Keratinocyte (primary cell): ENCODE measurements around the gene SPATA13. TPM values are rescaled to one million over a fixed set of nuclear protein-coding genes. Genes with fewer than 3 reads are reported as not detected.

Source experiments
- DNase-seq: peaks from one replicate; pipeline ENCODE4 v3.0.0-alpha.2; 2011; ENCODE audit warnings: low read depth, missing footprints, low spot score
- FAIRE-seq: peaks from 2 replicates; lab custom pipeline; 2011; peaks lifted over from hg19 to GRCh38; lab: Jason Lieb, UNC
- H2AFZ ChIP-seq: 2 replicates; pipeline ENCODE4 v1.6.0; 2012; ENCODE audit warnings: low read length, control low read depth, inconsistent platforms; ENCODE audit not compliant: control insufficient read depth
- H3K27ac ChIP-seq: 2 replicates; pipeline ENCODE4 v1.5.1; 2011; ENCODE audit warnings: low read length; ENCODE audit not compliant: control insufficient read depth, insufficient read depth
- H3K27me3 ChIP-seq: 3 replicates; pipeline ENCODE4 v1.6.0; 2011; ENCODE audit warnings: low read length; ENCODE audit not compliant: control insufficient read depth, insufficient read depth; ENCODE audit errors: extremely low read depth
- H3K36me3 ChIP-seq, 2 experiments: 2 replicates in 1 of 2; 3 replicates in 1 of 2; pipeline ENCODE4 v1.5.1; 2011; ENCODE audit warnings: low read length in 2 of 2, mild to moderate bottlenecking in 1 of 2; ENCODE audit not compliant: control insufficient read depth in 2 of 2, insufficient read depth in 2 of 2; ENCODE audit errors: extremely low read depth in 1 of 2
- H3K4me1 ChIP-seq: 3 replicates; pipeline ENCODE4 v1.5.1; 2011; ENCODE audit warnings: low read length; ENCODE audit not compliant: control insufficient read depth, insufficient read depth; ENCODE audit errors: extremely low read depth
- H3K4me2 ChIP-seq: 3 replicates; pipeline ENCODE4 v1.6.0; 2011; ENCODE audit warnings: low read depth, low read length; ENCODE audit not compliant: control insufficient read depth, insufficient read depth; ENCODE audit errors: extremely low read depth
- H3K4me3 ChIP-seq, 3 experiments: fragments of 200-600 bp in 1 of 3; sonication (generic) in 1 of 3; 2 replicates in 2 of 3; 3 replicates in 1 of 3; pipeline ENCODE4 v1.5.1; 2011 to 2016; ENCODE audit warnings: low read length in 3 of 3, mild to moderate bottlenecking in 3 of 3, control low read depth in 2 of 3, inconsistent platforms in 1 of 3, low read depth in 1 of 3, mixed read lengths in 1 of 3, mixed run types in 1 of 3, moderate library complexity in 1 of 3; ENCODE audit not compliant: control insufficient read depth in 2 of 3, insufficient read depth in 2 of 3; ENCODE audit errors: extremely low read depth in 1 of 3
- H3K79me2 ChIP-seq: 2 replicates; pipeline ENCODE4 v1.6.0; 2012; ENCODE audit warnings: low read length; ENCODE audit not compliant: control insufficient read depth, insufficient read depth
- H3K9ac ChIP-seq: 3 replicates; pipeline ENCODE4 v1.6.0; 2011; ENCODE audit warnings: low read length; ENCODE audit not compliant: control insufficient read depth, insufficient read depth; ENCODE audit errors: extremely low read depth
- H3K9me1 ChIP-seq: 3 replicates; pipeline ENCODE4 v1.6.0; 2011; ENCODE audit warnings: low read length; ENCODE audit not compliant: control insufficient read depth, insufficient read depth; ENCODE audit errors: extremely low read depth
- H3K9me3 ChIP-seq: 2 replicates; pipeline ENCODE4 v1.5.1; 2012; ENCODE audit warnings: low read depth, low read length; ENCODE audit not compliant: control insufficient read depth
- H4K20me1 ChIP-seq: 3 replicates; pipeline ENCODE4 v1.6.0; 2011; ENCODE audit warnings: low read length; ENCODE audit not compliant: control insufficient read depth, insufficient read depth; ENCODE audit errors: extremely low read depth
- CTCF ChIP-seq, 3 experiments: IDR thresholded peaks in 1 of 3; conservative IDR thresholded peaks in 1 of 3; optimal IDR thresholded peaks in 1 of 3; 2 replicates in 2 of 3; 3 replicates in 1 of 3; pipeline versions ENCODE3 to v1.5.1; 2011; ENCODE audit warnings: low read length in 3 of 3, mild to moderate bottlenecking in 3 of 3, moderate library complexity in 2 of 3, control low read depth in 1 of 3, inconsistent platforms in 1 of 3; ENCODE audit not compliant: insufficient read depth in 2 of 3; ENCODE audit errors: extremely low read depth in 1 of 3
- EZH2 ChIP-seq: IDR thresholded peaks from one replicate; pipeline ENCODE4 v1.6.1; 2012; ENCODE audit warnings: inconsistent platforms, mild to moderate bottlenecking, low read length, moderate library complexity
- dilution Hi-C: fragments of 300-500 bp; cut with MboI; formaldehyde crosslinking; loops from one replicate; pipeline ENCODE4 v1.7.0; 2020; ENCODE audit warnings: low sequenced_read_pairs; ENCODE audit not compliant: extremely low pct_ligation_motif_present
- polyA plus RNA-seq, 5 experiments: library from polyadenylated mRNA; depleted of rRNA in 3 of 5; stranded (reverse) in 3 of 5; stranded (forward) in 1 of 5; unstranded in 1 of 5; fragments of >200 nt; gene quantifications; 1 replicate in 1 of 5; 2 replicates in 3 of 5; 3 replicates in 1 of 5; pipeline versions ENCODE4 v1.2.1 to v1.2.3, GENCODE V29; 2011 to 2012; ENCODE audit warnings: missing spikeins in 2 of 5, low read depth in 1 of 5, low replicate concordance in 1 of 5

SPATA13 gene
- polyA plus RNA-seq, 1 donor (not counting 4 experiments of a cell fraction or from before 2014, with no cell fraction given): 1.2 TPM

- Histone ChIP-seq H3K36me3 (no peaks in the 10 kb centered on the region), H3K27me3 (peaks cover 8% of the 10 kb centered on the region), H2AFZ (no peak overlapping the region), H3K9me1 (no peaks in the 10 kb centered on the region), H3K79me2 (no peaks in the 10 kb centered on the region), H3K9me3 (no peaks in the 10 kb centered on the region), H3K9ac (no peak overlapping the region), H3K27ac (no peak overlapping the region), H3K4me2 (no peak overlapping the region), H3K4me1 (peaks cover 15% of the 10 kb centered on the region), H3K4me3 (no peak overlapping the region), H4K20me1 (no peaks in the 10 kb centered on the region)
- no peak for FAIRE-seq
- dilution Hi-C loops: no loop called here
- no peak for DNase-seq
- TF ChIP-seq EZH2 (no peak), CTCF (optimal IDR thresholded peaks at IDR 0.05 in 1 of 3, IDR thresholded peaks at IDR 0.05 in 1 of 3, conservative IDR thresholded peaks at IDR 0.05 in 1 of 3; ENCODE audit: extremely low read depth in 1 of 3, insufficient read depth in 2 of 3, low read length in 3 of 3) (no peak)
These were observed 15.3 kb upstream of the SPATA13 start for GRCh38 chr13:24145240-24145639.

GRCh38 chr13:24145674-24146073 lies 14.8 kb upstream of the SPATA13 start:
- no peak for FAIRE-seq
- dilution Hi-C loops: no loop called here
- Histone ChIP-seq H3K9ac (no peak overlapping the region), H3K79me2 (no peaks in the 10 kb centered on the region), H3K9me3 (no peaks in the 10 kb centered on the region), H3K4me1 (peaks cover 15% of the 10 kb centered on the region), H3K27ac (no peak overlapping the region), H3K27me3 (peaks cover 8% of the 10 kb centered on the region), H3K36me3 (no peaks in the 10 kb centered on the region), H3K4me2 (no peak overlapping the region), H3K9me1 (no peaks in the 10 kb centered on the region), H2AFZ (no peak overlapping the region), H3K4me3 (no peak overlapping the region), H4K20me1 (no peaks in the 10 kb centered on the region)
- TF ChIP-seq CTCF (optimal IDR thresholded peaks at IDR 0.05 in 1 of 3, IDR thresholded peaks at IDR 0.05 in 1 of 3, conservative IDR thresholded peaks at IDR 0.05 in 1 of 3; ENCODE audit: extremely low read depth in 1 of 3, insufficient read depth in 2 of 3, low read length in 3 of 3) (no peak), EZH2 (no peak)
- DNase-seq: no peak
